Neutrophil (primary cell): ENCODE data around the gene SLC66A1.

Source experiments
- H3K27ac ChIP-seq: fragments of 200-600 bp; sonication (generic); 2 replicates; pipeline ENCODE4 v1.5.1; 2016; ENCODE audit warnings: mild to moderate bottlenecking, moderate library complexity
- H3K27me3 ChIP-seq: fragments of 200-600 bp; sonication (generic); 2 replicates; pipeline ENCODE4 v1.6.0; 2016; ENCODE audit warnings: mild to moderate bottlenecking
- H3K36me3 ChIP-seq: fragments of 200-600 bp; sonication (generic); 2 replicates; pipeline ENCODE4 v1.5.1; 2017
- H3K4me1 ChIP-seq, 2 experiments: fragments of 200-600 bp in 1 of 2; sonication (generic) in 1 of 2; 1 replicate in 1 of 2; 2 replicates in 1 of 2; pipeline versions ENCODE4 v1.5.1 to v1.6.1; 2013 to 2016; ENCODE audit warnings: low read depth in 1 of 2, low read length in 1 of 2, mild to moderate bottlenecking in 1 of 2, moderate library complexity in 1 of 2; ENCODE audit not compliant: control insufficient read depth in 1 of 2, insufficient read depth in 1 of 2
- H3K4me3 ChIP-seq, 2 experiments: fragments of 200-600 bp in 1 of 2; sonication (generic) in 1 of 2; 1 replicate in 1 of 2; 2 replicates in 1 of 2; pipeline ENCODE4 v1.5.1; 2013 to 2016; ENCODE audit warnings: low read depth in 1 of 2, low read length in 1 of 2, mild to moderate bottlenecking in 1 of 2, moderate library complexity in 1 of 2
- H3K9me3 ChIP-seq: fragments of 200-600 bp; sonication (generic); 2 replicates; pipeline ENCODE4 v1.5.1; 2016
- CTCF ChIP-seq: fragments of 200-600 bp; sonication (generic); IDR thresholded peaks from 2 replicates; pipeline ENCODE4 v1.5.1; 2016; ENCODE audit warnings: antibody characterized with exemption

Gene SLC66A1

GRCh38 chr1:19337289-19337688 lies 25.2 kb downstream of the SLC66A1 start:
- no peak overlapping the region for H3K27ac ChIP-seq
- no peaks in the 10 kb centered on the region for H3K9me3 ChIP-seq
- TF ChIP-seq CTCF, result no peak
- no peaks in the 10 kb centered on the region for H3K27me3 ChIP-seq
- no peak overlapping the region for H3K4me3 ChIP-seq
- H3K36me3 ChIP-seq, result peaks cover 60% of the 10 kb centered on the region
- H3K4me1 ChIP-seq, result no peaks in the 10 kb centered on the region

- Histone ChIP-seq H3K9me3 (no peaks in the 10 kb centered on the region), H3K27me3 (no peaks in the 10 kb centered on the region), H3K4me1 (no peaks in the 10 kb centered on the region), H3K4me3 (no peak overlapping the region), H3K27ac (no peak overlapping the region), H3K36me3 (peaks cover 67% of the 10 kb centered on the region)
- TF ChIP-seq CTCF, result no peak
Measured at GRCh38 chr1:19338323-19338762, 26.2 kb downstream of the SLC66A1 start.

- no peaks in the 10 kb centered on the region for H3K27me3 ChIP-seq
- H3K9me3 ChIP-seq, result no peaks in the 10 kb centered on the region
- TF ChIP-seq CTCF, result no peak
- peaks cover 72% of the 10 kb centered on the region for H3K36me3 ChIP-seq
- H3K4me3 ChIP-seq, result no peak overlapping the region
- H3K4me1 ChIP-seq, result no peaks in the 10 kb centered on the region
- H3K27ac ChIP-seq, result no peak overlapping the region
Measured at GRCh38 chr1:19339214-19339861, 27.2 kb downstream of the SLC66A1 start.

- H3K4me1 ChIP-seq, result no peaks in the 10 kb centered on the region
- no peak for TF ChIP-seq CTCF
- no peaks in the 10 kb centered on the region for H3K9me3 ChIP-seq
- H3K27me3 ChIP-seq, result no peaks in the 10 kb centered on the region
- peaks cover 83% of the 10 kb centered on the region for H3K36me3 ChIP-seq
- H3K4me3 ChIP-seq, result no peak overlapping the region
- H3K27ac ChIP-seq, result no peak overlapping the region
Measured at GRCh38 chr1:19340387-19340937, 28.3 kb downstream of the SLC66A1 start.

- TF ChIP-seq CTCF, result peak; percentile 84
- Histone ChIP-seq H3K4me1 (peaks cover 0 to 5% of the 10 kb centered on the region in 2 experiments), H3K4me3 (no peak overlapping the region), H3K27me3 (no peaks in the 10 kb centered on the region), H3K9me3 (no peaks in the 10 kb centered on the region), H3K36me3 (peaks cover 88% of the 10 kb centered on the region), H3K27ac (no peak overlapping the region)
Measured at GRCh38 chr1:19341201-19342061, 29.3 kb downstream of the SLC66A1 start.
